NCI-H524 (cell line): ENCODE measurements around the gene IL17D.
"Not testable (repeated sequence)": the region's sequence is repeated elsewhere in the genome, so short reads cannot be mapped to it uniquely, and the experiment has no call there.

Experiments
- DNase-seq, 2 experiments: peaks; one replicate each; lab custom pipeline; 2025; lab: John Stamatoyannopoulos, UW

Gene IL17D, protein sequence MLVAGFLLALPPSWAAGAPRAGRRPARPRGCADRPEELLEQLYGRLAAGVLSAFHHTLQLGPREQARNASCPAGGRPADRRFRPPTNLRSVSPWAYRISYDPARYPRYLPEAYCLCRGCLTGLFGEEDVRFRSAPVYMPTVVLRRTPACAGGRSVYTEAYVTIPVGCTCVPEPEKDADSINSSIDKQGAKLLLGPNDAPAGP

DNA sequence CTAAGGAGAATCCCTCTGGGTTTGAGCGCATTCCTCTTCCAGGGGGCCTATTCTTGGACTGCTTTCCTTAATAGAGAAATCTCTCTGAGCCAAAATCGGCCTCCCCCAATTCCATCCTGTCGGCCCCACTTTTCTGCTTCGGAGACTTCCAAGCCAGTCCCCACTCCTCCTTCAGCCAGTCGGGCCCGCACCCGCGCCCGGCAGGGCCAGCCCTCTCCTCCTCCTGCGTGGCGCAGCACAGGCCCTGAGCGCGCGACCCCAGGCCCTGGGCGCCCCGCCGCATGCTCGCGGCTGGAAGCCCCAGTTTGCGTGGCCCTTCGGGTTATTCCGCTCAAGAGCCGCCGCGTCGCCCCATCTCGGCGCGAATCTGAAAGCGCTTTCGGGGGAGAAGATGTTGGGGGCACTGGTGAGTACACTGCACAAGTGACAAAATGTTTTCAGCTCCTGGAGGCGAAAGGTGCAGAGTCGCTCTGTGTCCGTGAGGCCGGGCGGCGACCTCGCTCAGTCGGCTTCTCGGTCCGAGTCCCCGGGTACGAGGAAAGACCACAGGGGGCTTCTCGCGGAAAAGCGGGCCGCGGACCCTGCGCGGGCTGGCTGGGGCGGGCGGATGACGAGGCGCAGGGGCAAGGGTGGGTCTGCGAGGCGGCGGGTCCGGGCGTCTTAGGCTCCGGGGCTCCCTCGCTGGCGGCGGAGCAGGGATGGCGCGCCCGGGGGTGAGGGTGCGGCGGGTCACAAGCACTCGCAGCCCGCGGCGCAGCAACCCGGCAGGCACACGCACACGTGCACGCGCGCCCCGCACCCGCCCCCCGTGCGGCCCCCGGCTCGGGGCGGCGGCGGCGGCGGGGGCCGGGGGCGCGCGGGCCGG, at the start of gene IL17D:
Gene IL17D, plus strand, starts transcription at position 785 of the 865 bp plus-strand sequence. CDS start 303 bp downstream, outside the sequence.
- peak; percentile 29 to 55 for DNase-seq

DNA sequence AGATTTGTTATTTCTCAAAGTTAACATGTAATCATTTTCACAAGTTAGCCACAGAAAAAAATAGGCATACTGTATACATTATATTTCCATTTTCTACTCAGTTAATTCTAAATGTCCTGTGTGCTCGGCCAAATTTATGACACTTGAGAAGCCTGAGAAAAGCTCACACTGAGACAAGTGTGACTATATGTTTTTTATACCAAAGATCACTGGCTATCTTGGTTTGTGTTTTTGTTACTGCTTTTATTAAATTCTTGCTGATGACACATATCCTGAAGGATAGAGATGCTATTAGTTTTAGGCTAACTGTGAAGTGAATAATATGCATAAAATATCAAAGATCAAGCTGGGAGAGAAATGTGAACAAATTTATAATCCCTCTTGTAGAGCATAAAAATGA, 49.3 kb upstream of the IL17D start:
- no peak for DNase-seq

DNA sequence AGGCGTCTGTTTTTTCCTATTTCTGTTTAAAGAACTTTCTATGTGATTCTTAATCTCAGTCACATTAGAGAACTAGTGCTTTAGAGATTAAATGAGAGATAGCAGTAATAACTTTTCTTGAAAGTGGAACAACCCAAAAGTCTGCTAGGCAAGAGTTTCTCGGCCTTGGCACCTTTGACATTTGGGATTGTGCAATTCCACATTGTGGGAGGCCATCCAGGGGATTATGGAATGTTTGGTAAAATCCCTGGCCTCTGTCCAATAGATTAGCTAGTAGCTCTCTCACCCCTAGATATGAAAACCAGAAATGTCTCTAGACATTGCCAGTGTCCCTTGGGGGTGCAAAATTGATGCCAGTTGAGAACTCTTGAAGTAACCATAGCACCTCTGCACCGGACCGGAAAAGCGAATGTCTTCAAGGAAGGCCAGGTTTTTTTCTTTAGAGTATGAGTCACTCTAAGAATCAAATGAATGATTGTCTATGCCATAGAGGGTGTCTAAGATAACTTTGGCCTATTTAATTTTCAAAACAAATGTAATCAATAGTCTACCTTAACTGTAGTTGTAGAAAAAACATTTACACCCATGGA, 45.0 kb upstream of the IL17D start:
- no peak for DNase-seq

DNA sequence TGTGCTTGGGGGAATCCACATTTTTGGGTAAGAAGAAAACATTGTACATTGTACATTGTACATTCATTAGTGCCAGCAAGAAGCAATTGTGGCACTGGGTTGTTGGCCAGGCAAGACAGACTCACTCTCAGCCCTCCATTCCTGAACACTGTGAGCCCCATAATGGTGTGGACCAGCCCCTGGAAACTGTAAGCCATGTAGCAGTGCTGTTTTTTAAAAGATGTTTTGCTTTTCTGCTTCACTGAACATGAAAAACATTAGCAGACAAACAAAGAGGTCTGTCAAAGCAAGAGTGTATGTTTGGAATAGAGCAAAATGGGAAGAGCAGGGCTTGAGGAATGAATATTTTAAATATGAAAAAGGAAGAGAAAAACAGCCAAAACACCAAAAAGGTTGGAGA, 39.1 kb upstream of the IL17D start:
- no peak for DNase-seq

DNA sequence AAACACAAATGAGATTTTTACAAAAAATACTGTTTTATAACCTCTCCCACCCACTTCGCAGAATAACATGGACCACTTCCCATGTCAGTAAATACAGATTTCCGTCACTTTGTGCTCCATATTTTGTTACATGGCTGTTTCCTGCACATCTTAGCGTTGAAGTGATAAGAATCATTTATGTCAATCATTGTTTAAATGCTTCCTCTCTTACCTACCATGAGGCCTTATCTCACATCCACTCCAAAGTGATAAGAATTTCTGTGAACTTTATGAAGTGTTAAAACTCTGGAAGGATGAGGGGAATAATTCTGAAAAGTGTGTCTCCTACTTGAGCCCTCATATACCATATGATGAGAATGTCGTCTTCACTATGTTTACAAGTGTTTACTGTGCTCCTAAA, 36.6 kb upstream of the IL17D start:
- DNase-seq: no peak

DNA sequence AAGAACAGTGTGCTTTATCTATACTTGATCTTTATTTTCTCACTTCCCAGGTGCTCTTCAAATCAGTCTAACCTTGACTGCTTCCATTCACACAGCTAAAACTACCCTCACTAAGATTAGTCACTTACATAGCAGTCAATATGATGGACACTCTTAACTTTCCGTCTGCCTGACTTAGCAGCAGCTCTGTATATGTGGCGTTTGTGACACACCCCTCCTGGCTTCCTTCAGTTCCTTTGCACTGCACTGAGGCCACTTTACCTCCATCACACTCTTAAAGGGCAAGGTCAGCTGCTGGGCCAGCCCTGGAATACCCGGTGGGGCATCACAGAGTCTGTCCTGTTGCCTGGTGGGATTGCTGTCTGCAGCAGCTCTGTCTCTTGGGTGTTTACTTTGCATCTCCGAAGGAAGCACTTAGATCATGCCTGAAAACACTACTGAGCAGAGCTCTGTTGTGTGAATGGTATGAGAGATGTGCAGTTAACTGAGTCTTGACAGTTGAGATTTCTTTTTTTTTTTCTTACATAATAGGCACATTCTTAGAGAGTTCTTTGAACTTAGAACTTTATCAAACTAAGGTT, 35.6 kb upstream of the IL17D start:
- DNase-seq: no peak

DNA sequence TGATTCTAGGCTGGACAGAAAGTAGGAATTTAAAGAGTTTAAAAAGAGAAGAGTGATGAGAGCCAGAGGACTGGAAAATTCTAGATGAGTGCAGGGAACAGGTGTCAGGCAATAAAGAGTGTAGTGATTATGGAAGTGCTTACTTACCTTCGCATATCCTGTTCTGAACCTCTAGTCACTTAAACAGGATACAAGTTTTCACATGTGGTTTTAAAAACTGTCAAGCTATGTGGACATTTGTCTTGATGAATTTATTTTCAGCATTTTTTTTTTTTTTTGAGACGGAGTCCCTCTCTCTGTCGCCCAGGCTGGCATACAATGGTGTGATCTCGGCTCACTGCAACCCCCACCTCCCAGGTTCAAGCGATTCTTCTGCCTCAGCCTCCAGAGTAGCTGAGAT, 34.3 kb upstream of the IL17D start:
- peak in 1 of 2 experiments; percentile 24 for DNase-seq

DNA sequence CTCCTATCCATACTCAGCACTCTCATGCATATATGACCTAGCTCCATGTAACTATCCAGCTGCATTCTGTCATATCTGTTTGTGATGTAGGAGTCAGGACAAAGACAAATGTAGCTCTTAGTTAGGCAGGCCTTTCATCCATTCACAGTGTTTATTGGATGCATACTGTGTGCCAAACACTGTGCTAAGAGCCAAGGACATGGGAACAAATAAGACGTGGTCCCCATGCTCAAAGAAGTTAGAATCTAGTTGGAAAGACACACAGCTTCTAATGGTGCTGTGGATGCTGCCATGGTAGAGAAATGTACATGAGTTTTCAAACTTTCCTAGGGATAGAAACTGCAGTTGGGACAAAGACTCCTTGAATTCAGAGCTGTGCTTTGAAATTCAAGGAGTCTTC, 31.7 kb upstream of the IL17D start:
- no peak for DNase-seq

DNA sequence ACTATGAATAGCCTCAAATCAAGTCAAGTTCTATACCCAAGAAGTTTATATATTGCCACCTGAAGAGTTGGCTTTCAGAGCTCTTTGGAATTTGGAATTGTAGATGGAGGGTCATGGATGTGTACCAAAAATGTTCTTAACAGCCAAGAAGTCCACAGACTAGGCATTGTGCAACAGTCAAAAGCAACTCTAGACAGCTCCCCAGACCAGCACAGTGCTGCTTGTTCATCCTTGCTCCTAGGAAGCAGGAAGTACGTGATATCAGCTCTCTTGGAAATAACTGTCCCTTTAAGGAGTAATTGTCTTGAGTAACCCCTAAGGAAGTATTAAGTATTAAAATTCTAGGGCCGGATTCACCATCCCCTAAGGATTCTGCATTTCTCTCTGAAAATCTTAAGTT, 30.7 kb upstream of the IL17D start:
- DNase-seq: no peak

DNA sequence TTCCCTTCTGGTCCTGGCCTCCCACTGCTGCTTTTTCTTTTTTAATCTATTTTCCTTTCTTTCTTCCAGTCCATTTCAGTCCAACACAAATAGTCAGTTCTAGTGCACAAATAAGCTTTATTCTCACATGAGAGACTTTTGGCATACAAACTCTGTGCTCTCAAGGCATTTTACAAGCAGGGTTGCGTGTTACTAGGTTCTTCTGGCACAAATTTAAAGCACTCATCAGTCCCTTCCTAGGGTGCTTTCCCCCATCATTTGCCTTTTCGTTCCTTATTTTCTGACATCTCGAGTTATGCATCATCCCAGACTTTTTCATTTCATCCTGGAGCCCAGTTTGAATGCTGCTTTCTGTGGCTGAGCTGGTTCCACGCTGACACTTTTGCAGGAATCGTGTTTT, 29.8 kb upstream of the IL17D start:
- DNase-seq: no peak

DNA sequence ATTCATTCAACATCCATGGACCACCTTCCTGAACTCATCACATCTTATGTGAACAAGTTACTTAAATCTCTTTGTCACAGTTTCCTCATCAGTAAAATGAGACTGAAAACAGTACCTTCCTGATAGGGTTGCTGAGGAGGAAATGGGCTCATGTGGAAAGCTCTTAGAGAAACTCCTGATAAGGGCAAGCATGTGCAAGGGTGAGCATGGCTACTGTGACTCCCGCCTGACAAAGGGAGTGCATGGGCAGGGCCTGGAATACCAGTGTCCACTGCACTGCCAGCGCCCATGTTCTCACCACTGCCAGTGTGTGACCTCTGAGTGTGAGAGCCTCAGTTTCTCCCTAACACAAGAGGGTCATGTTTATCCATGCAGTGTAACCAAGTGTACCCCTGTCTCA, 27.3 kb upstream of the IL17D start:
- DNase-seq: no peak

DNA sequence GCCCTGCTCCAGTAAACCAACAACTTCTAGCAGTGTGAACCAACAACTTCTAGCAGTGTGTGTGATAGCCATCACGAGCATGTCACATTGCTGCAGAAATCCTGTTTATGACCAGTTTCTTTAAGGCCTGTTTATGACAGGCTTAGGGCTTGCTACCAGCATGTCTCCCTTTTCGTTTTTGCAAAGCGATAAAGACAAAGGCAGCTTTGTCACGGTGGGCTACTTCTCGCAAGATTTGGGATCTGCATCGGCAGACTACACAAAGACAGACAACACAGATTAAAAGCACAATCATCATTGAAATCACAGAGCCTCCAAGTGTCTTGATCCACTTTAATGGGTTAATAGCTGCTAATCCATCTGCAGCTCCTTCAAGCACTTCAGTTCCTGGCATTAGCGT, 24.9 kb upstream of the IL17D start:
- DNase-seq: peak; percentile 87 to 92

DNA sequence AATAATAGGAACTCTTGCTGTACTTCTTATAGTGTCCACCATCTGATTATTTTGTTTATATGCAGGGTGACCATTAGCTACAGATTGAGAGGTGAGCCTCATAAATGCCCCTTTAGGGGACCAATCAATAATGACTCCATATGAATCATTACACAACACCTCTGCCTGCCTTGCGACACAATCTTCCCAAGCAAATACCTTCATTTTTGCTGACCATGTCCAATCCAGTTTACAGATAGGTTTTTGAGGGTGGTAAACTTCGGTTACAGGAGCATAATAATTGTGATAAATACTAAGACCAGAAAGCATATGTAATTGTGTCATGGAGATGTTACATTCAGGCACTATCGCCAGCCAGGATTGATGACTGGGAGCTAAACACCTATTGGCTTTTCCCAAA, 23.6 kb upstream of the IL17D start:
- DNase-seq: no peak

DNA sequence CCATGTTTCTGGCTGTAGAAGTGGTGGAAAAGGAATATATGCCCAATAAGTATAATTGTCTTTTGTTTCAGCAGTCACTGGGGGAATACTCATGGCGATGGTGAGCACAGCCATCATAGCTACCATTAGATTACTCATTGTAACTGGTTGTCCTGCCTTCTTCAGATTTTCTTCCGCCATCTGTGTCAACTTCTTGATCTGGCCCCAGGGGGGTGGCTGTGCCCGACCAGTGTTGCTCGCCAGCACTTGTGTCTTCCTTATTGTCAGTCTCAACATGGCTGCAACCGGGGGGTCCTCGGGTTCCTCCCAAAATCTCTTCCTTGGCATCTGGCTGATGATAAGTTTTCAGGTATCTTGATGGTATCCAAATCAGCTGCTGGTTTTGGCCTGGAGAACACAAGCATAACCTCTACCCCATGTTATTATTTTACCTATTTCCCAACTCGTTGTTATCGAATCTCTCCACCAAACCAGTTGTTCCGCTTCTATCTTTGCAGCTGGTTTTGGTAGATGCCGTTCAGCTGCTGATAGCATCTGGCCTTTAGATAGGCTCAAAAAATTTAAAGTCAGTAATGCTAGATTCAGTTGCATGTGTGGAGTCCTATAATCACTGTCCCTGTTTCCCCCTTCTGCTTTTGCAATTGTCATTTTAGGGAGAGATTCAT, 23.0 kb upstream of the IL17D start:
- DNase-seq: no peak

DNA sequence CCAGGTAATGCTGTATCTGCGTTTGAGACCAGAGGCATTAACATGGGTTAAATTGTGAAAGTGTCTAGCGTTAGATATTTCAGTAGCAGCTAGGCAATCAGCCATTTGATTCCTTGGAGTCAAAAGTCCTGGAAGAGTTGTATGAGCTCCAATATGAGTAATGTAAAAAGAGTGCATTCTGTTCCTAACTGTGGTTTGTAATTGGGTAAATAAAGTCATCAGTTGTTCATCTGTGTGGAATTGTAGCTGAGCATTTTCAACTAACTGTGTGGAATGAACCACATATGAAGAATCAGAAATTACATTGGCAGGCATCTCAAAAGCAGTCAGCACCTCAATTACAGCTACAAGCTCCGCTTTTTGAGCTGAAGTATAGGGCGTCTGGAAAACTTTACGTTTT, 22.0 kb upstream of the IL17D start:
- DNase-seq: not testable (repeated sequence)

DNA sequence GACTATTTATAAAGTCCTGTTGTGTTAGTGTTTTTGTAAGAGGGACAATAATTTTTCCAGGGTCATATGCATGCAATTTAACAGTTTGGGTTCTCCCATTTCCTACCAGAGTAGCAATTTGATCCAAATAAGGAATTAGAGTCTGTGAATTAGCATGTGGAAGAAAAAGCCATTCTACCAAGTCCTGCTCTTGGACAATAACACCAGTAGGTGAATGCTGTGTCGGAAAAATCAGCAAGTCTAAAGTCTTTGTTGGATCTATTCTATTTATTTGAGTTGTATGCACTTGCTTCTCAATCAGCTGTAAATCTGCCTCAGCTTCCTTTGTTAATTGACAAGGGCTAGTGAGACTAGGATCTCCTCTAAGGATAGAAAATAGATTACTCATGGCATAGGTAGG, 21.4 kb upstream of the IL17D start:
- DNase-seq: no peak

DNA sequence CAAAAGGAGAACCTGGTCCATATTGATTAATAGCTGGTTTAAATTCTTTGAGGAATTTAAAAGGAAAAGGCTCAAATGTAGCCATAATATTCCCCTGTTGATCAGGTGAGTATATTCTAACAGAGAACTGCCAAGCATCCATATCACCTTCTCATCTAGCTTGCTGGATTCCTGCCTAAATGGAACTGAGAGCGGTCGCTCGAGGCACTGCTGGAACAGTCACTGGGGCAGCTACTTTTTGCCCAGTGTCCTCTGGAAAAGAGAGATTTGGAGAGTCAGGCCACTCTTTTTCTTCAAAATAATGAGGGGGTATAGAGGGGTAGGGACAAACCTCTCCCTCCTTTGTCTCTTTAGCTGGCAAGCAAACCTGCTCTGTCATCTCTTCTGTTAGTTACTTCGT, 19.5 kb upstream of the IL17D start:
- no peak for DNase-seq

DNA sequence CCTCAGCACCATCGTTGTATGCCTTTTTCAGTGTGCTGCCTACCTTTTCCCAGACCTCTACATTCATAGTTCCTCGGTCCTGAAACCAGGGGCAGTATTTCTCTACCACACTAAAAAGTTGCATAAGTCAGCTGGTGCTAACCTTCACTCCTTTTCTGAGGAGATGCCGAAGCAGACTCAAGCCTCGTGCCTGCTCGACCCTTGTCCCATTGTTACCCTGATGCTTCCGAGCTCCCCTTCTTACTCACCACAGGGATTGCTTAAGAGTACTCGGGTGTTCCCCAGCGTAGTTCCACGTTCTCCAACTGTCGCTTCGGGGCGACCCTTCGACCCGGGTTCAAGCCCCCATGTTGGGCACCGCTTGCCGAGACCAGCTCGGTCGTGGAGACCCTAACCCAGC, 19.0 kb upstream of the IL17D start:
- no peak for DNase-seq

DNA sequence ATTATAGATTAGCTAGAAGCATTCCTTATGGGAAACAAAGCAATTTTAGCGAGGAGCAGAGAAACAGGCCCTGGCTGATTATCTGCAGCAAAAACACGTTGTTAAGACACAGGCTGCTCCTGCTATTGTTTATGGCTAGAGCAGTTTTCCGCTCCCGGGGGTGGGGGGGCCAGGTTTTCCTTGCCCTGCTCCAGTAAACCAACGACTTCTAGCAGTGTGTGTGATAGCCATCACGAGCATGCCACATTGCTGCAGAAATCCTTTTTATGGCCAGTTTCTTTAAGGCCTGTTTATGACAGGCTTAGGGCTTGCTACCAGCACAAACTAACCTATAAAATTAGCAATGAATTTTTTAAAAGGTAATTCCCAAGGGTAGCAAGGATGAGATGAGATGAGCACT, 18.4 kb upstream of the IL17D start:
- DNase-seq: no peak

DNA sequence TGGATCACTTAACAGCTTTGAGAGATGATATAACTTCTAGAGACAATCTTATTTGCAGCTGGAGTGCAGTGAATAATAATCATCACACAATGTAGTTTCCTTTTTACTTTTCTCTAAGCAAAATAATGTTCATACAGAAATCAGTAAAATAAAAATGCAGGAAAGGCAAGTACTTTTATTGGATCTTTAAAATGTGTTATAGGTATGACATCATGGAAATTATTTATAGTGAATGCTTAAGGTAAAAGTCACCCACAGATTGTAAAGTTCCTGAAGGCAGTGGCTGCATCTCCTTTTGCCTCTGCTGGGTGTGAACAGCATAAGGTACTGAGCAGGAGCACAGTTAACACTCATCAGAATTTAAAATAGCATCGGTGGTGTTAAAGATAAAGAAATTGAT, 17.3 kb upstream of the IL17D start:
- DNase-seq: no peak

DNA sequence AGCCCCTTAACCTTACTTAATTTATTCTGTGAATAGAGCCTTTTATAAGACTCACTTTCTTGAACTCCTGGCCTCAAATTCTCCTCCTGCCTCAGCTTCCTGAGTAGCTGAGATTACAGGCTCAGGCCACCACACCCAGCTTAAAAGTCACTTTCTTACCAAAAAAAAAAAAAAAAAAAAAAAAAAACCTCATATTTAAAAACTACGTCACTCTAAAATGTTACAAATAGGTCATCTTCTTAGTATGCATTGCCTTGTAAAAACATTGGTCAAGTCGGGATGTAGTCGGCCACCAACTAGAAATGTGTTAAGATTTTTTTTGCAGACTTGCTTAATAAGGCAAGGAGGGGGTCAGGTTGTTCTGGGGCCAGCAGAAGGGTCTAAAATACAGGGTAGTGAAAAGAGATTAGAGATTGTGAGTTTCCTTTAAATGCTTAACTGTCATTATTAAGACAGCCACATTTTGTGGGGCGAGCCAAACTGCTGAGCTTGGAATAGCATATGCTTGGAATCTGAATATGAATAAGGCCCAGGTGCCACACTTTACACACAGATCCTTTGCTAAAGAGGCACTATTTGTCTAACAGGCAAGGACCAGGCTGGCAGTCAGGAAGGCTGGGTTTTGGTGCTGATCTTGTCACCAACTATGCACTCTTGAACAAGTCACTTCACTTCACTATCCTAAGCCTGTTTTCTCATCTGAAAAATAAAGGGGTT, 16.5 kb upstream of the IL17D start:
- DNase-seq: no peak

DNA sequence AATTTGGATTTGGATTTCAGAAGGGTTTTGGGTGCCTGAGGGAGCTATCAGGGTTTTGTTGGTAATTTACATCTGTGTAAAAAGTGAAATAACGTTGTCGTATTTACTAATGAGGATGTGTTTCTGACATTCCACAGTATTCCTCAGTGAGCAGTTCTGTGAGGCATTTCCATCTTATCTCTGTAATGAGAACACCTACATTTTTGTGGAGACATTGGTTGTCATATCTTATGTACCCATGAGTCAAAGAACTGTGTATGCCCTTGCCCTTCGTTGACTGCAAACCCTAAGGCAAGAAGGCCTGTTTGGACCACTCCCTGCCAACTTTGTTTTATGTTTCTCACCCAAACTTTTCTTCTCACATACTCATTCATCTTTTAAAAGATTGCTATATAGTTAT, 14.2 kb upstream of the IL17D start:
- no peak for DNase-seq
